GM12874 (cell line): ENCODE data around the gene PSMD2.

Experiments
- CTCF ChIP-seq: IDR thresholded peaks from 2 replicates; pipeline ENCODE4 v1.5.1; 2011; ENCODE audit warnings: low read depth, mild to moderate bottlenecking, control low read depth, low read length, moderate library complexity; ENCODE audit not compliant: insufficient read depth

PSMD2 gene

GRCh38 chr3:184272269-184272668 is 26.8 kb upstream of the PSMD2 start:
- TF ChIP-seq CTCF: no peak

GRCh38 chr3:184275381-184275701 is 23.7 kb upstream of the PSMD2 start:
- TF ChIP-seq CTCF: no peak

GRCh38 chr3:184275961-184276910 is 22.8 kb upstream of the PSMD2 start, which contains the start of gene ECE2:
Gene ECE2 (plus strand): TSS chr3:184276022. CDS start chr3:184276154, 132 bp downstream.
- no peak for TF ChIP-seq CTCF

- TF ChIP-seq CTCF: no peak
Measured at GRCh38 chr3:184277366-184277765, 21.7 kb upstream of the PSMD2 start.

GRCh38 chr3:184282941-184283340 is 16.1 kb upstream of the PSMD2 start:
- TF ChIP-seq CTCF: no peak

GRCh38 chr3:184283681-184284080 is 15.4 kb upstream of the PSMD2 start:
- TF ChIP-seq CTCF: no peak

GRCh38 chr3:184284696-184285095 is 14.3 kb upstream of the PSMD2 start:
- 0 out of 2 replicates have a peak, but pooled peaks have one; percentile 21 for TF ChIP-seq CTCF
